Measurements from ENCODE around the gene PSENEN. TPM values are rescaled to one million over a fixed set of nuclear protein-coding genes. Genes with fewer than 3 reads are reported as not detected.
"Not testable (repeated sequence)": the region's sequence is repeated elsewhere in the genome, so short reads cannot be mapped to it uniquely, and the experiment has no call there.

PSENEN gene
- total RNA-seq, 1 donor from 2014 or later = 16.3 TPM

DNA sequence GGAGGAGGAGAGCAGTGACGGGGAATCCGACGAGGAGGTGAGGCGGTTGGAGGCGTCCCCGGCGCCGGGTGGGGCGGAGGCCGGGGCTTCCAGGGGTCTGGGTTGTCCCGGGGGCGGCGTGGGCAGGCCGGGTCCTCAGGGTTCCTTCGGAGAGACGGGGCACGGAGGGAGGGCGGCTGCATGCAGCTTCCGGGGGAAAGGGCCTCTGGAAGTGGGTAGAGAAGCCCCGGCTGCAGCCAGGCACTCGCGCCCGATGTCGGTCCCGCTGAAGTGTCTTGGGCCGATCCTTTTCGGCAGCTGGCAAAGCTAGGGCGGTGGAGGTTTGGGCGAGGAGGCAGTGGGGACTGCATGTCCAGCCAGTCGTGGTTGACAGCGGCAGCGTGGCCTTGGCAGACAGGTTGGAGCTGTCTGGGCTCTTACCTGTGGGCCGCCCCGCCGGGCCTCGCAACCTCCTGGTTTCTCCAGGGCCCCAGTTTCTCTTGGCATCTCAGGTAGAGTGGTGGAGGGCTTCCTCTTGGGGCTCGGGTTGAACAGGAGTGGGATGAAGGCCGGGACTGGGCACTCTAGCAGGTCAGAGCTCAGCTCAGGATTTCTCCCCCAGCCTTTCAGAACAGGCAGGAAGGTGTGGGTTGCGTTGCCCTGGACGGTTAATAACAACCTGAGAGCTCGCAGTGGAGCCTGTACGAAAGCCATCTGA, 27.0 kb upstream of the PSENEN start:
- peak in 1 of 2 donors; percentile 37 for DNase-seq (ENCODE audit: low read depth in 2 of 2)

DNA sequence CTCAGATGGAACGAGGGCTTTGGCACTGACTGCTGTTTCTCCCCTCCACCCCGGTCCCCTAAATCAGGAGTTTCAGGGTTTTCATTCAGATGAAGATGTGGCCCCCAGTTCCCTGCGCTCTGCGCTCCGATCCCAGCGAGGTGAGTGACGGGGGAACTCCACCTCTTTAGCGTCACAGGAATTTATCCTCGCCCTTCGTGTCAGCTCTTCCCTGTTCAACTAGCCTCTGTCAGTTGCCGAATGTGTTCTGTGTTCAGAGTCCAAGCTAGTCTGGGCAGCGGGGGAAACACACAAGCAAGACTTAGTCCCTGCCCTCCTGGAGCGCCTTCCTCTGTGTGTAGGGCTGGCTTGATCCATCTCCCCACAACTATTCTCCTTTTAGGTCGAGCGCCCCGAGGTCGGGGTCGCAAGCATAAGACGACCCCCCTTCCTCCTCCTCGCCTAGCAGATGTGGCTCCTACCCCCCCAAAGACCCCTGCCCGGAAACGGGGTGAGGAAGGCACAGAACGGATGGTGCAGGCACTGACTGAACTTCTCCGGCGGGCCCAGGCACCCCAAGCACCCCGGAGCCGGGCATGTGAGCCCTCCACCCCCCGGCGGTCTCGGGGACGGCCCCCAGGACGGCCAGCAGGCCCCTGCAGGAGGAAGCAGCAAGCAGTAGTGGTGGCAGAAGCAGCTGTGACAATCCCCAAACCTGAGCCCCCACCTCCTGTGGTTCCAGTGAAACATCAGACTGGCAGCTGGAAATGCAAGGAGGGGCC, 25.9 kb upstream of the PSENEN start:
- DNase-seq (ENCODE audit: low read depth in 2 of 2) = no peak

GRCh38 chr19:35720163-35720524, 25.3 kb upstream of the PSENEN start:
- DNase-seq (ENCODE audit: low read depth in 2 of 2) = no peak

- DNase-seq (ENCODE audit: low read depth in 2 of 2) = no peak
Measured at GRCh38 chr19:35720648-35721047, 24.8 kb upstream of the PSENEN start.

GRCh38 chr19:35721374-35721773, 24.1 kb upstream of the PSENEN start:
- DNase-seq (ENCODE audit: low read depth in 2 of 2) = no peak

GRCh38 chr19:35722461-35722860, 23.0 kb upstream of the PSENEN start:
- DNase-seq (ENCODE audit: low read depth in 2 of 2) = no peak

DNA sequence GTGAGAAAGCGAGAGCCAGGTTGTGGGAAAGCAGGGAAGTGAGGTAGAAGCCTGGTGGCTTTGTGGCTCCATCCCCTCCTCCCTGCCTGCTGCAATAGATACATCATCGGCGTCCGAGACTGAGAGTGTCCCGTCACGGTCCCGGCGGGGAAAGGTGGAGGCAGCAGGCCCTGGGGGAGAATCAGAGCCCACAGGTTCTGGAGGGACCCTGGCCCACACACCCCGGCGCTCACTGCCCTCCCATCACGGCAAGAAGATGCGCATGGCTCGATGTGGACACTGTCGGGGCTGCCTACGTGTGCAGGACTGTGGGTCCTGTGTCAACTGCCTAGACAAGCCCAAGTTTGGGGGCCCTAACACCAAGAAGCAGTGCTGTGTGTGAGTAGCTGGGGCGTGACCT, 22.6 kb upstream of the PSENEN start:
- no peak for DNase-seq (ENCODE audit: low read depth in 2 of 2)

GRCh38 chr19:35723671-35724070, 21.8 kb upstream of the PSENEN start:
- DNase-seq (ENCODE audit: low read depth in 2 of 2) = no peak

DNA sequence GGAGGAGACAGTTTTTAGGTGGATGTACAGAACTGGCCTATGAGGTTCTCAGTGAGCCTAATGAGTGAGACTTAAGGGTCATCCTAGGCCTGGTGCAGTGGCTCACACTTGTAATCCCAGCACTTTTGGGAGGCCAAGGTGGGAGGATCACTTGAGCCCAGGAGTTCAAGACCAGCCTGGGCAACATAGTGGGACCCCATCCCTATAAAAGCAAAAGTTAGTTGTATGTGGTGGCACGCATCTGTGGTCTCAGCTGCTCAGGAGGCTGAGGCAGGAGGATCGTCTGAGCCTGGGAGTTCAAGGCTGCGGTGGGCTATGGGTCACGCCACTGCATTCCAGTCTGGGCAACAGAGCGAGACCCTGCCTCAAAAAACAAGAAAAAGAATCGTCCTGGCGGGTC, 21.3 kb upstream of the PSENEN start:
- DNase-seq (ENCODE audit: low read depth in 2 of 2) = not testable (repeated sequence)

DNA sequence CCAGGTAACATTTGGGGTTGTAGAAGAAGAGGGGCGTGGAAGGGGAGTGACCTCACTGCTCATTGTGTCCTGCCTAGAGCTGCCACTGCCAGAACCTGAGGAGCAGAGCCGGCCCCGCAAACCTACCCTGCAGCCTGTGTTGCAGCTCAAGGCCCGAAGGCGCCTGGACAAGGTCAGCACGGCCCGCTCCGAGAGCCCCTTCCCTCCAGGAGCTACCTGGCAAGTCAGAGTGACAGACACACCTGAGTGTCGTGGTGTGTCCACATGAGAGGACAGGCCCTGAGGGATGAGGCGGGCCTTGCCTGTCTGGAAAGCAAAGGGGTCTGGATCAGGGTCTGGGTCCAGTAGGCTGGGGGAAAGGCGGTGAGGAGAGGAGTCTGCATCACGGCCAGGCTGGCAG, 20.9 kb upstream of the PSENEN start:
- no peak for DNase-seq (ENCODE audit: low read depth in 2 of 2)

- DNase-seq (ENCODE audit: low read depth in 2 of 2) = no peak
Measured at GRCh38 chr19:35725216-35725861, 20.1 kb upstream of the PSENEN start.

DNA sequence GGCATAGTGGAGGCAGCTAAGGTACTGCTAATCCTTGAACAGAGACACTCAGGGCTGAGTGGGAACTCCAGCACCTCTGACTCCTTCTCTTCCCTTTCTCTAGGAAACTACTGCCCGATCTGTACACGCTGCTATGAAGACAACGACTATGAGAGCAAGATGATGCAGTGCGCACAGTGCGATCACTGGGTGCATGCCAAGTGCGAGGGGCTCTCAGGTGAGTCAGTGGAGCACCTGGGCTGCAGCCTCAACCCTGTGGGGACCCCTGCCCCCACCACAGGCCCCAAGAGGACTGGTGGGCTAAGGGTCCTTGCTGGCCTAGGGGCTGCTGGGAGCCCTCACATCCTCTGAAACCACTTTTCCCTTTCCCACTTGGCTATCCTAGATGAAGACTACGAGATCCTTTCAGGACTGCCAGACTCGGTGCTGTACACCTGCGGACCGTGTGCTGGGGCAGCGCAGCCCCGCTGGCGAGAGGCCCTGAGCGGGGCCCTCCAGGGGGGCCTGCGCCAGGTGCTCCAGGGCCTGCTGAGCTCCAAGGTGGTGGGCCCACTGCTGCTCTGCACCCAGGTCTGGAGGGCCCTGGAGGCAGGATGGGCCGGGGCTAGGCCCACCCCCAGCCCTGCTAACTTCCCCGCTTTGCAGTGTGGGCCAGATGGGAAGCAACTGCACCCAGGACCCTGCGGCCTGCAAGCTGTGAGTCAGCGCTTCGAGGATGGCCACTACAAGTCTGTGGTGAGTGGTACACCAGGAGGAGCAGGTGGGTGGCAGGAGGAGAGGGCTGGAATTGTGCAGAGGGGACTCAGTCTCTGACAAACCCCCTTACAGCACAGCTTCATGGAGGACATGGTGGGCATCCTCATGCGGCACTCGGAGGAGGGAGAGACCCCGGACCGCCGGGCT, 18.1 kb upstream of the PSENEN start:
- DNase-seq (ENCODE audit: low read depth in 2 of 2) = no peak

GRCh38 chr19:35727956-35728706, 17.3 kb upstream of the PSENEN start:
- no peak for DNase-seq (ENCODE audit: low read depth in 2 of 2)

GRCh38 chr19:35729021-35729420, 16.4 kb upstream of the PSENEN start:
- no peak for DNase-seq (ENCODE audit: low read depth in 2 of 2)

DNA sequence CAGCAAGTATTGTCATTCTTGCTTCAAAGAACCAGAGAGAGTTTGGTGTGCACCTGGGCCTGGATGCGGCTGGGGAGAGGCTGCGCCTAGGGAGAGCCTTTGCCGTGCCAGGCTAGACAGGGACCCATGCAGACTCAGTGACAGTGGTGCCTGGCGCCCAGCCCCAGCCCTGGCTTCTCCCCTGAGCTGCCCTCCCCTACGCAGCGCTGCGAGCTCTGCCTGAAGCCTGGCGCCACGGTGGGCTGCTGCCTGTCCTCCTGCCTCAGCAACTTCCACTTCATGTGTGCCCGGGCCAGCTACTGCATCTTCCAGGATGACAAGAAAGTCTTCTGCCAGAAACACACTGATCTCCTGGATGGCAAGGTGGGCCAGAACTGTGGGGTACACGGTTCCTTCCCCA, 15.7 kb upstream of the PSENEN start:
- no peak for DNase-seq (ENCODE audit: low read depth in 2 of 2)

- no peak for DNase-seq (ENCODE audit: low read depth in 2 of 2)
Measured at GRCh38 chr19:35730326-35730725, 15.1 kb upstream of the PSENEN start.

DNA sequence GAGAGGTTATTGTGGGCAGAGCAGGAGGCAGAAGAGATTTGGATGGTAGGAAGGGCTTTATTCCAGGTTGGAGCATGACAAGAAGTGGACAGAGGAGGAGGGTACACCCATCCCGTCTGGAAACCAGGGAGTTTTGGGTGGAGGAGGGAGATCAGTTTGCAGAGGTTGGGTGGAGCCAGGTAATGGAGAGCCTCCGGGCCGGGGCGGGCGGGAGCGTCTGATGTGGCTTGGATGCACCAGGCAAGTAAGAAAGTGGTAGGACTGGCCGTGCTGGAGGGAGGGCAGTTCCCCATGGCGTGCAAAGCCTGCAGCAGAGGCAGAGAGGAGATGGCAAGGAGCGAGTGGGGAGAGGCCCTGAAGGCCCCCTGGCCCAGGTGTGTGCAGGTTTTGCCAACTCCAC, 14.1 kb upstream of the PSENEN start:
- DNase-seq (ENCODE audit: low read depth in 2 of 2) = no peak

GRCh38 chr19:35731779-35732405, 13.6 kb upstream of the PSENEN start:
- DNase-seq (ENCODE audit: low read depth in 2 of 2) = no peak

- no peak for DNase-seq (ENCODE audit: low read depth in 2 of 2)
Measured at GRCh38 chr19:35732540-35733179, 12.8 kb upstream of the PSENEN start.
